Psoas muscle (tissue), 8 donors: ENCODE results near the gene LDLRAD4. TPM values are rescaled to one million over a fixed set of nuclear protein-coding genes. Genes with fewer than 3 reads are reported as not detected.
A peak's percentile ranks its signal among the peaks of the same experiment; 100 is the strongest.

Source experiments
- ATAC-seq, 4 donors: fragments of 200-7000 bp; cut with Tn5 transposase; one replicate each; pipeline ENCODE4 v1.9.1; 2020; ENCODE audit warnings: moderate library complexity in 3 of 4, mild to moderate bottlenecking in 2 of 4
- DNase-seq, 2 donors: peaks; one replicate each; pipeline ENCODE4 v3.0.0-alpha.2; 2020
- H3K27ac ChIP-seq: fragments of 200-600 bp; one replicate; pipeline ENCODE4 v1.8.0; 2022
- H3K27me3 ChIP-seq, 3 donors: fragments of 200-600 bp in 1 of 3; one replicate each; pipeline versions ENCODE4 v1.6.1 to v1.8.0; 2013 to 2022; ENCODE audit warnings: low read length in 2 of 3, mild to moderate bottlenecking in 2 of 3, moderate library complexity in 1 of 3; ENCODE audit not compliant: insufficient read depth in 3 of 3
- H3K36me3 ChIP-seq, 2 donors: fragments of 200-600 bp in 1 of 2; one replicate each; pipeline versions ENCODE4 v1.6.1 to v1.8.0; 2013 to 2022; ENCODE audit warnings: low read depth in 1 of 2, mild to moderate bottlenecking in 1 of 2, moderate library complexity in 1 of 2; ENCODE audit not compliant: insufficient read depth in 1 of 2
- H3K4me1 ChIP-seq: fragments of 200-600 bp; one replicate; pipeline ENCODE4 v1.8.0; 2022
- H3K4me3 ChIP-seq: fragments of 200-600 bp; one replicate; pipeline ENCODE4 v1.8.0; 2022; ENCODE audit warnings: mild to moderate bottlenecking
- H3K9me3 ChIP-seq: fragments of 200-600 bp; one replicate; pipeline ENCODE4 v1.8.0; 2022
- CTCF ChIP-seq: fragments of 200-600 bp; IDR thresholded peaks from one replicate; pipeline ENCODE4 v1.8.0; 2022; ENCODE audit warnings: antibody characterized with exemption
- WGBS, 3 donors: extraction: QIAGEN DNeasy Blood & Tissue Kit; methylation state at CpG; one replicate each; pipeline versions ENCODE4 v1.1.6 to v1.1.7; 2013; 5-methylcytosine and 5-hydroxymethylcytosine counted together
- intact Hi-C, 2 donors: fragments of 100-400 bp; cut with DNase I; formaldehyde crosslinking; loops; one replicate each; pipeline versions ENCODE4 v1.11.0 to v1.14.2; 2022
- polyA plus RNA-seq, 3 donors: library from polyadenylated mRNA; stranded (reverse); fragments of 200-250 nt; gene quantifications; one replicate each; pipeline ENCODE4 v1.2.3, GENCODE V29; 2013
- total RNA-seq, 4 donors: library from RNA; stranded (reverse); fragmentation: NEBNext Ultra II Directional in 2 of 4; extraction: Animal tissue kit (Norgen Biotek cat#: 25700) in 2 of 4; gene quantifications; one replicate each; pipeline versions ENCODE4 v1.2.1 to v1.2.4, GENCODE V29; 2021 to 2023
- donor health status: healthy with polysubstance abuse.
- donor health status: DM: no; HTN: no; CAD: no; lungs with moderate emphysema.
- donor health status: Bipolar disorder and iron deficiency.
- donor health status: healthy.
- donor health status: DM: yes; HTN: yes; CAD: no.
- donor health status: DM: no; HTN: no; CAD: no.
- donor health status: DM: no; HTN: no; CAD: no.
- donor health status: DM: yes; HTN: yes; CAD: no.

LDLRAD4 gene
- total and polyA plus RNA-seq, 7 donors, result 1.8 to 13.9 (median 3.8) TPM

DNA sequence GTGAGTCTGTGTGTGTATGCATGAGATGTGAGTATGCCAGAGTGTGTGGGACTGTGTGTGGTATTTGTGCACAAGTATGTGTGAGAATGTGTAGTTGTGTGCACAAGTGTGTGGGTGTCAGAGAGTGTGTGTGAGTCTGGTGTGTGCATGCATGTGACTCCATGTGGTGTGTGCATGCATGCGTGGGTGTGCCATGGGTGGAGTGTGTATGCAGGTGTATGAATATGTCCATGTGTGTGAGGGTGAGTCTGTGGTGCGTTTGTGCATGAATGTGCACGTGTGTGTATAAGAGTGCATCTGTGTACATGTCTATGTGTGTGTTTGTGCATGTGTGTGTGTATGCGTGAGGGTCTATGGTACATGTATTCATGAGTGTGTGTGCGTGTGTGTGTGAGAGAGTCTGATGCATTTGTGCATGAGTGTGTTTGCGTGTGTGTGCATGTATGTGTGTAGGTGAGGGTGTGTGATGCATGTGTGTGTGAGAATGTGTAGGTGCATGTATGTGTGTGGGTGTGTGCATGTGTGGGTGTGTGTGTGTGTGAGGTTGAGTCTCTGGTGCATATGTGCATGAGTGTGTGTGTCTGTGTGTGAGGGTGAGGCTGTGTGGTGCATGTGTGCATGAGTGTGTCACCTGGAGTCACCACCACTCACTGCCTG is 226.8 kb downstream of the LDLRAD4 start:
- no peaks in the 10 kb centered on the region for H3K27me3 ChIP-seq
- no peak overlapping the region for H3K27ac ChIP-seq
- ATAC-seq, result no peak
- no peaks in the 10 kb centered on the region for H3K36me3 ChIP-seq
- H3K4me1 ChIP-seq, result peaks cover 24% of the 10 kb centered on the region
- H3K9me3 ChIP-seq, result no peaks in the 10 kb centered on the region
- TF ChIP-seq CTCF, result no peak
- DNase-seq, result peak in 1 of 2 donors; percentile 23
- no peak overlapping the region for H3K4me3 ChIP-seq
- intact Hi-C loops, result loop anchor here in 1 of 2 donors (5.0 kb wide), 1 partner anchor 223 kb away; no protein-coding TSS in a partner anchor
- WGBS, 3 donors, result 73 to 81% (median 77%) methylated on average over 6 of the region's 6 CpGs

DNA sequence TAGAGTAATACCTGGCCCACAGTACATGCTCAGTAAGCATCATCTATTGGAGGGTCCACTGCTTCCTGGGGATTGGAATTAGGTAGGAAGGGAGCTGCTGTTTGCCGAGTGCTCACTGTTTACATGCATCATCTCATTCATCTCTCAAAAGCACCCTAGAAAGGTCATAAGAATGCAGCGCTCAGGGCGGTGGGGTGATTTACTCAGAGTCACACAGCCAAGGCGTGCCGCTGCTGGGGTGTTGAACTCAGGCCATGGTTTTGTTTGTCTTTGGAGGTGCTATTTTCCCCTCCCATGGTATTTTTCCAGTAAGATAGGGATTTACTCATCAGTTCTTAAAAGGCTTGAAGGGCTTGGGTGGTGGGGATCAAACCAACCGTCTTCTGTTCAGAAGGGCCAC is 227.5 kb downstream of the LDLRAD4 start:
- TF ChIP-seq CTCF, result no peak
- Histone ChIP-seq H3K27ac (no peak overlapping the region), H3K4me3 (no peak overlapping the region), H3K4me1 (peaks cover 31% of the 10 kb centered on the region), H3K36me3 (no peaks in the 10 kb centered on the region), H3K27me3 (no peaks in the 10 kb centered on the region), H3K9me3 (no peaks in the 10 kb centered on the region)
- intact Hi-C loops, result loop anchor here in 1 of 2 donors (5.0 kb wide), 1 partner anchor 224 kb away; no protein-coding TSS in a partner anchor
- WGBS, 3 donors, result 92 to 97% (median 97%) methylated on average over 6 of the region's 6 CpGs
- DNase-seq (peak in 1 of 2 donors; percentile 10), ATAC-seq (no peak)

DNA sequence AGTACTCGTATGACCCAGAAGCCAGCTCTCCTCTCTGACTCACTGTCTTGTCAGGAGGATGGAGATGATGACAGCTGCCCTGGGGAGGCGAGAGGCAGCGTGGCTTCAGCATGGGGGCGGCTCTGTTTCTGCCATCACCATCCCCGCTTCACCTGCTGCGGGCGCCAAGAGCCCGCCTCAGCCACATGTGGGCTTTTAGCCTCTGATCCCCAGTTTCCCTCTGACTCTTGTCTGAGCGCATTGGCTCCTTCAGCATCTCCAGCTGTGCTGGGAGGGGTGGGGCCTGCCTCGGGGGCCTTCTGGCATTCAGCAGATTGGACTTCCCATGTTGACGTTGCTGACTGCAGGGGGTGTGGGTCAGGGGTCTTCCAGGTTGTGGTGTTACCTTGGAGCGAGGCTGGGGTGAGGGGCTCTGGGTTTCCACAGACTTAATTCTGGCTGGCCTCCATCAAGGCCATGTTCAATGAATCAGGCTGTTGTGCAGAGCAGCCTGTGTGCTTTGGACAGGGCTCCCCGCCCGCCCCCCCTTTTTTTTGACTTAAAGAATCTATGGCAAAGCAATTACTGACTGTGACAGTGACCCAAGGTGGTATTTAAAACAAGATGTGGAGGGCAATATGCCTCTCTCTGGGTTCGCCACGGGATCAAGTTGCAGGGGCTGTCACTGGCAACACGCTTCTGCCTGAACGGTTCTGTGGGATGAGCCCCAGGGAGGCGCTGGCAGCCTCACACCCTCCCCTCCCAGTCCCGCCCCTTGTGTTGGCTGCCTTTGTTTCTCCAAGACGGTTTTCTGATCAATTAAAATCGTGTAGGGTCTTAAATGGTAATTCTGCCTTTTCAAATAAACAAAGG is 228.3 kb downstream of the LDLRAD4 start:
- intact Hi-C loops, result loop anchor here in 1 of 2 donors (5.0 kb wide), 1 partner anchor 225 kb away; no protein-coding TSS in a partner anchor
- WGBS, 3 donors, result 53 to 75% (median 55%) methylated on average over 22 of the region's 22 CpGs
- ATAC-seq (peak; percentile 42 to 71 (median 54)), DNase-seq (peak in 1 of 2 donors; percentile 57)
- peak overlapping the region; percentile 40 for H3K4me3 ChIP-seq
- no peaks in the 10 kb centered on the region for H3K9me3 ChIP-seq
- H3K27ac ChIP-seq, result no peak overlapping the region
- H3K4me1 ChIP-seq, result peaks cover 39% of the 10 kb centered on the region
- no peaks in the 10 kb centered on the region for H3K36me3 ChIP-seq
- TF ChIP-seq CTCF, result no peak
- H3K27me3 ChIP-seq, result no peaks in the 10 kb centered on the region

GRCh38 chr18:13447621-13448334 is 229.2 kb downstream of the LDLRAD4 start:
- Histone ChIP-seq H3K4me3 (peak overlapping the region; percentile 40), H3K36me3 (no peaks in the 10 kb centered on the region), H3K27ac (peak overlapping the region; percentile 28), H3K4me1 (peaks cover 46% of the 10 kb centered on the region), H3K9me3 (no peaks in the 10 kb centered on the region), H3K27me3 (no peaks in the 10 kb centered on the region)
- no peak for TF ChIP-seq CTCF
- ATAC-seq, result peak; percentile 87 to 91 (median 89)
- WGBS, 3 donors, result 28 to 43% (median 31%) methylated on average over 22 of the region's 22 CpGs
- DNase-seq, result peak; percentile 71 to 82
- intact Hi-C loops, result loop anchor here in 1 of 2 donors (5.0 kb wide), 1 partner anchor 225 kb away; no protein-coding TSS in a partner anchor
